Erythroblast (primary cell): Measurements from ENCODE around the gene CHAC1.

Experiments used
- GATA1 ChIP-seq: IDR thresholded peaks from 2 replicates; pipeline ENCODE4 v1.6.1; 2011; ENCODE audit warnings: low read depth, mild to moderate bottlenecking, control low read depth, low read length, moderate library complexity
- POLR2A ChIP-seq: IDR thresholded peaks from 2 replicates; pipeline ENCODE4 v1.6.1; 2011; ENCODE audit warnings: mild to moderate bottlenecking, low read length

GRCh38 chr15:40999190-40999589, 45.9 kb downstream of the CHAC1 start:
- TF ChIP-seq POLR2A: no peak
- TF ChIP-seq GATA1: no peak
